GM12874 (cell line): ENCODE data around the gene RDH12.

Experiments used
- CTCF ChIP-seq: IDR thresholded peaks from 2 replicates; pipeline ENCODE4 v1.5.1; 2011; ENCODE audit warnings: low read depth, mild to moderate bottlenecking, control low read depth, low read length, moderate library complexity; ENCODE audit not compliant: insufficient read depth

The RDH12 gene

GRCh38 chr14:67673451-67673850 lies 28.2 kb upstream of the RDH12 start:
- TF ChIP-seq CTCF, result no peak

- 0 out of 2 replicates have a peak, but pooled peaks have one; percentile 16 for TF ChIP-seq CTCF
These were observed 27.6 kb upstream of the RDH12 start for GRCh38 chr14:67674139-67674479.

DNA sequence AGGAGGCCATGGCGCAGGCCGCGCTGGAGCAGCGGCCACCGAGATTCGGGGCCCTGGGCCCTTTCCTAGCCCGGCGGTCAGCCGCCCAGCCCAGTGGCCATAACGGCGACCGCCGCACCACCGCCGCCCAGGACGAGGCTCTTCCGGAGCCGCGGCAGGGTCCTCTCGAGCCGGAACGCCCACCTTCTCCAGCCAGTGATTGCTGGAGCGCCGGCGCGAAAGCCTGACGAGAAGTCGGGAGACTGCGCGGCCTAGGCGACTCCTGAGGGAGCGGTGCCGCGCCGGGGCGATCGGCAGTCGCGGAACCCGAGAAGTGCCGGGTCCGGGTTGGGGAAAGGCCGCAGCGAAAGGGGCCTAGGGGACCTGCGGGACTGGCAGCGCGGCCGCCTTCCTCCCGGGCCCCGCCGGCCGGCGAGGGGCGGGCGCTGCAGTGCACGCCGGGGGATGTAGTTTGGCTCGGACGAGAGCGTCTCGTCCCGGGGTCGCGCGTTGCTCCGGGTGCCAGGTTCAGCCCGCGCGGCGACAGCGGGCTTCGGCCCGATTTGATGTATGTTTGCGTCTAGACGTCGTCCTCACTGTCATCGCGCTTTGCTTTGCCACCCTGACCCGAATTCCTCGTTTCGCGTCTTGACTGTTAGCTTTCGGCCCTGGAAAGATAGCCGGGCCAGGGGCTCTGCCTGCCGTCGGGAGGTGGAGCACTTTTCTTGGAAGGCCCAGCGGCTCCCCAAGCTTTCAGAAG lies 27.0 kb upstream of the RDH12 start, which contains the start of gene VTI1B:
Gene VTI1B (minus strand): TSS at position 153 of the 739 bp plus-strand sequence. CDS start 143 bp downstream, at position 10.
- no peak for TF ChIP-seq CTCF

DNA sequence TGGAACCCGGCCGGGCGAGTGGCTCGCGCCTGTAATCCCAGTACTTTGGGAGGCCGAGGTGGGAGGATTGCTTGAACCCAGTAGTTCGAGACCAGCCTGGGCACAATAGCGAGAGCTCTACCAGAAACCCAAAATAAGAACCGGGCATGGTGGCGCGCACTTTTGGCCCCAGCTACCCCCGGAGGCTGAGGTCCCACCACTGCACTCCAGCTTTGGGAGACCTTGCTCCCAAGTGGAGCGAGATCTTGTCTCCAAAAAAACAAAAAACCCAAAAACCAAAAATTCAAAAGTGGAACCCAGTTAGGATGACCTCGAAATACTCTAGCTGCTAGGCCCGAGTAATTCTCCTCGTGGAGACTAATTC lies 26.5 kb upstream of the RDH12 start:
- TF ChIP-seq CTCF, result no peak

DNA sequence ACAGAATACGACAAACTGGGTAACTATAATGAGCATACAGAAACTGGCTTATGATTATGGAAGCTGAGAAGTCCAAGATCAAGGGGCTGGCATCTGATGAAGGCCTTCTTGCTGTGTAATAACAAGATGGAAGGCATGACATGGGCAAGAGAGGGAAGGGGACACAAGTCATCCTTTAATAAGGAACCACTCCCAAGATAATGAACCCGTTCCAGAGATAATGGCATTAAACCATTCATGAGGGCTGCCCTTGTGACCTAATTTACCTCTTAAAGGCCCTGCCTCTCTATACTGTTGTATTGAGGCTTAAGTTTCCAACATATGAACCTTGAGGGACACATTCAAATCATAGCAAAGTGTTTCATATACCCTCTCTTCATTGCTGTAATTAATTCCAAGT lies 22.7 kb upstream of the RDH12 start:
- no peak for TF ChIP-seq CTCF

- no peak for TF ChIP-seq CTCF
These were observed 21.5 kb upstream of the RDH12 start for GRCh38 chr14:67680121-67680602.

DNA sequence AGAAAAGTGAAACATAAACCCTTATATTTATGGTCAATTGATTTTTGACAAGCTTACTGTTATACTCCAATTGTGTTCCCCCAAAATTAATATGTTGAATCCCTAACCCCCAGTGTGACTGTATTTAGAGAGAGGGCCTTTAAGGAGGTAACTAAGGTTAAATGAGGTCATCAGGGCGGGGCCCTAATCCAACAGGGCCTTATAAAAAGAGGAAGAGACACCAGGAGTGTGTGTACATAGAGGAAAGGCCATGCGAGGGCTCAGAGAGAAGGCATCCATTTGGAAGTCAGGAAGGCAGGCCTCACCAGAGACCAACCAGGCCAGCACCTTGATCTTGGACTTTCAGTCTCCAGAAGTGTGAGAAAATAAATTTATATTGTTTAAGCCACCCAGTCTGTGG lies 20.7 kb upstream of the RDH12 start:
- TF ChIP-seq CTCF, result no peak
